HCT116 (cell line): ENCODE measurements around the gene IFITM5. TPM values are rescaled to one million over a fixed set of nuclear protein-coding genes. Genes with fewer than 3 reads are reported as not detected.

Source experiments
- ATAC-seq: fragments of 200-7000 bp; cut with Tn5 transposase; 2 replicates; pipeline ENCODE4 v1.9.1; 2020; ENCODE audit warnings: mild to moderate bottlenecking, moderate library complexity
- BruUV-seq: library from RNA; stranded (reverse); fragments of 400-500 nt; replicated peaks from 2 replicates; lab custom pipeline; 2021; lab: Mats Ljungman, UMichigan
- CTCF ChIA-PET: fragments of 300-600 bp; sonication (Branson Sonifier 250); formaldehyde crosslinking; loops from one replicate; lab custom pipeline; 2021; ENCODE audit warnings: antibody characterized with exemption; lab: Charles Lee
- POLR2A ChIA-PET: fragments of 300-600, 350-600 bp; sonication (Branson Sonifier 250); formaldehyde crosslinking; loops from one replicate; lab custom pipeline; 2021; ENCODE audit warnings: antibody characterized with exemption; lab: Charles Lee
- RAD21 ChIA-PET, 2 experiments: fragments of 300-600 bp; sonication (Branson Sonifier 250); formaldehyde crosslinking; loops; one replicate each; lab custom pipeline; 2023; ENCODE audit warnings: low total read pairs in 2 of 2; ENCODE audit not compliant: uncharacterized antibody in 2 of 2, unreplicated experiment in 2 of 2, low non-redundant PET in 1 of 2; lab: Charles Lee
- DNase-seq: peaks from one replicate; pipeline ENCODE4 v3.0.0-alpha.2; 2010; ENCODE audit warnings: low read depth, low spot score
- H2AFZ ChIP-seq: fragments of 200-600 bp; shearing (Covaris generic), sonication (generic); 2 replicates; pipeline ENCODE4 v1.6.1; 2017; ENCODE audit warnings: low read depth, mixed run types, mixed read lengths, antibody characterized with exemption, low read length; ENCODE audit not compliant: poor library complexity, severe bottlenecking
- H3K27ac ChIP-seq: 2 replicates; pipeline ENCODE4 v1.5.1; 2012; ENCODE audit warnings: low read depth, low read length
- H3K27me3 ChIP-seq: fragments of 200-600 bp; sonication (generic); 2 replicates; pipeline ENCODE4 v1.6.1; 2016; ENCODE audit warnings: mixed run types, low read length, mixed read lengths; ENCODE audit not compliant: insufficient read depth
- H3K36me3 ChIP-seq, 2 experiments: fragments of 200-500 bp in 1 of 2; fragments of 200-600 bp in 1 of 2; sonication (Bioruptor generic) in 1 of 2; sonication (generic) in 1 of 2; 2 replicates each; pipeline versions ENCODE4 v1.5.1 to v1.6.1; 2014 to 2016; ENCODE audit warnings: low read length in 2 of 2, inconsistent platforms in 1 of 2, mixed read lengths in 1 of 2, mixed run types in 1 of 2; ENCODE audit not compliant: insufficient read depth in 2 of 2, control insufficient read depth in 1 of 2
- H3K4me1 ChIP-seq, 2 experiments: fragments of 200-600 bp in 1 of 2; sonication (generic) in 1 of 2; 2 replicates each; pipeline versions ENCODE4 v1.5.1 to v1.6.1; 2012 to 2017; ENCODE audit warnings: low read length in 2 of 2, inconsistent platforms in 1 of 2, mild to moderate bottlenecking in 1 of 2, mixed read lengths in 1 of 2, mixed run types in 1 of 2, moderate library complexity in 1 of 2; ENCODE audit not compliant: insufficient read depth in 2 of 2, control insufficient read depth in 1 of 2
- H3K4me2 ChIP-seq: fragments of 200-600 bp; sonication (generic); 2 replicates; pipeline ENCODE4 v1.6.1; 2017; ENCODE audit warnings: mixed run types, low read length, mixed read lengths
- H3K4me3 ChIP-seq, 2 experiments: fragments of 200-600 bp in 1 of 2; sonication (generic) in 1 of 2; replicated peaks in 1 of 2; 2 replicates each; pipeline ENCODE4 v1.5.1; 2011 to 2016; ENCODE audit warnings: low read length in 2 of 2, control low read depth in 1 of 2, low read depth in 1 of 2, mild to moderate bottlenecking in 1 of 2, mixed read lengths in 1 of 2, mixed run types in 1 of 2
- H3K79me2 ChIP-seq: fragments of 200-600 bp; sonication (generic); 2 replicates; pipeline ENCODE4 v1.6.1; 2017; ENCODE audit warnings: mild to moderate bottlenecking, mixed run types, low read length, moderate library complexity, mixed read lengths; ENCODE audit not compliant: insufficient read depth
- H3K9ac ChIP-seq: fragments of 200-600 bp; sonication (generic); 2 replicates; pipeline ENCODE4 v1.6.1; 2016; ENCODE audit warnings: low read length, mixed read lengths
- H3K9me2 ChIP-seq: fragments of 200-600 bp; sonication (generic), shearing (Covaris generic); 2 replicates; pipeline ENCODE4 v1.6.1; 2017; ENCODE audit warnings: mixed run types, mild to moderate bottlenecking, moderate library complexity; ENCODE audit not compliant: insufficient read depth
- H3K9me3 ChIP-seq, 2 experiments: fragments of 200-500 bp in 1 of 2; fragments of 200-600 bp in 1 of 2; sonication (Bioruptor generic) in 1 of 2; sonication (generic) in 1 of 2; 2 replicates each; pipeline ENCODE4 v1.6.1; 2014 to 2017; ENCODE audit warnings: low read length in 2 of 2, mixed read lengths in 2 of 2, inconsistent platforms in 1 of 2, low read depth in 1 of 2, mild to moderate bottlenecking in 1 of 2, mixed run types in 1 of 2, moderate library complexity in 1 of 2; ENCODE audit not compliant: control insufficient read depth in 1 of 2, insufficient read depth in 1 of 2
- H4K20me1 ChIP-seq: fragments of 200-600 bp; sonication (generic), shearing (Covaris generic); 2 replicates; pipeline ENCODE4 v1.6.1; 2017; ENCODE audit warnings: mixed run types, mild to moderate bottlenecking, moderate library complexity; ENCODE audit not compliant: insufficient read depth
- ATF3 ChIP-seq: IDR thresholded peaks from 2 replicates; pipeline ENCODE4 v1.6.1; 2012
- CBX3 ChIP-seq: IDR thresholded peaks from 2 replicates; pipeline ENCODE4 v1.6.1; 2012; ENCODE audit warnings: low read depth
- EGR1 ChIP-seq: IDR thresholded peaks from 2 replicates; pipeline ENCODE4 v1.6.1; 2012; ENCODE audit warnings: low read depth
- ELF1 ChIP-seq: IDR thresholded peaks from 2 replicates; pipeline ENCODE4 v1.6.1; 2012; ENCODE audit warnings: low read depth, borderline replicate concordance
- EZH2 ChIP-seq: fragments of 200-600 bp; sonication (generic); IDR thresholded peaks from 2 replicates; pipeline ENCODE4 v1.6.1; 2017; ENCODE audit warnings: antibody characterized with exemption, mixed run types
- EZH2phosphoT487 ChIP-seq: fragments of 200-600 bp; IDR thresholded peaks from 2 replicates; pipeline ENCODE4 v1.6.1; 2018; ENCODE audit warnings: antibody characterized with exemption, borderline replicate concordance
- POLR2A ChIP-seq: IDR thresholded peaks from 2 replicates; pipeline ENCODE4 v1.7.0; 2011; ENCODE audit warnings: borderline replicate concordance; ENCODE audit not compliant: insufficient read depth, insufficient read length; ENCODE audit errors: extremely low read depth
- RAD21 ChIP-seq: IDR thresholded peaks from 2 replicates; pipeline ENCODE4 v1.6.1; 2012; ENCODE audit warnings: low read depth, mild to moderate bottlenecking
- REST ChIP-seq: IDR thresholded peaks from 2 replicates; pipeline ENCODE4 v1.6.1; 2012; ENCODE audit warnings: low read depth
- SIN3A ChIP-seq: IDR thresholded peaks from 2 replicates; pipeline ENCODE4 v1.6.1; 2012; ENCODE audit warnings: low read depth
- TCF7L2 ChIP-seq: IDR thresholded peaks from 2 replicates; pipeline ENCODE4 v1.7.0; 2011; ENCODE audit warnings: borderline replicate concordance, inconsistent platforms; ENCODE audit not compliant: insufficient read depth, insufficient read length; ENCODE audit errors: extremely low read depth
- ZFX ChIP-seq: fragments of 450-650 bp; IDR thresholded peaks from 2 replicates; pipeline ENCODE4 v1.6.1; 2017
- ZNF274 ChIP-seq: fragments of 200-500 bp; sonication (Bioruptor generic); IDR thresholded peaks from 2 replicates; pipeline ENCODE4 v1.6.1; 2014; ENCODE audit warnings: mild to moderate bottlenecking, low read depth, low read length, inconsistent platforms
- intact Hi-C: fragments of 100-400 bp; cut with micrococcal nuclease; formaldehyde crosslinking; loops from 2 replicates; pipeline ENCODE4 v1.10.0; 2022
- total RNA-seq: library from RNA; stranded (reverse); gene quantifications from one replicate; pipeline ENCODE4 v1.2.1, GENCODE V29; 2021; ENCODE audit not compliant: unreplicated experiment

IFITM5 gene
- total RNA-seq, 1 experiment from 2014 or later, result not detected

GRCh38 chr11:313304-313786, 14.0 kb upstream of the IFITM5 start:
- Histone ChIP-seq H3K4me1 (peaks cover 23 to 26% of the 10 kb centered on the region in 2 experiments), H3K27me3 (no peaks in the 10 kb centered on the region), H3K79me2 (no peaks in the 10 kb centered on the region), H3K36me3 (no peaks in the 10 kb centered on the region), H4K20me1 (no peaks in the 10 kb centered on the region), H3K9ac (no peak overlapping the region), H3K4me3 (no peak overlapping the region), H3K4me2 (peak overlapping the region; percentile 37), H3K9me2 (no peaks in the 10 kb centered on the region), H2AFZ (no peak overlapping the region), H3K9me3 (no peaks in the 10 kb centered on the region), H3K27ac (peak overlapping the region; percentile 5; the same call in 1 of the 2 replicates)
- POLR2A ChIA-PET, result no interaction called here
- CTCF ChIA-PET, result interaction anchor here (1.6 to 2.1 kb wide), 2 partner anchors 43 to 135 kb away, joined by 5 to 6 read pairs; no protein-coding TSS in a partner anchor
- no TSS peak for BruUV-seq
- TF ChIP-seq ZNF274 (no peak), CBX3 (no peak), ATF3 (no peak), EGR1 (no peak), REST (no peak), EZH2 (no peak), EZH2phosphoT487 (no peak), SIN3A (no peak), ELF1 (no peak), POLR2A (no peak), RAD21 (no peak), TCF7L2 (no peak), ZFX (no peak)
- RAD21 ChIA-PET, result no interaction called here
- ATAC-seq (no peak), DNase-seq (no peak)
- intact Hi-C loops, result no loop called here
